Loucy (cell line): ENCODE results near the gene CNTN5.

Source experiments
- CTCF ChIP-seq: fragments of 200-600 bp; sonication (generic); conservative IDR thresholded peaks from 2 replicates; pipeline ENCODE4 v1.5.1; 2014; ENCODE audit warnings: mild to moderate bottlenecking, antibody characterized with exemption, low read length
- EZH2phosphoT487 ChIP-seq: fragments of 200-600 bp; IDR thresholded peaks from 2 replicates; pipeline ENCODE4 v1.6.1; 2018; ENCODE audit warnings: antibody characterized with exemption, mild to moderate bottlenecking, moderate library complexity, borderline replicate concordance

GRCh38 chr11:99937330-99937729, 916.6 kb downstream of the CNTN5 start:
- TF ChIP-seq CTCF: no peak
- no peak for TF ChIP-seq EZH2phosphoT487
